GM10847 (cell line): Measurements from ENCODE around the gene TTC36.

Experiments
- POLR2A ChIP-seq: IDR thresholded peaks from 2 replicates; pipeline ENCODE4 v1.6.1; 2011; ENCODE audit not compliant: insufficient read length; ENCODE audit errors: extremely low read depth

The TTC36 gene, protein sequence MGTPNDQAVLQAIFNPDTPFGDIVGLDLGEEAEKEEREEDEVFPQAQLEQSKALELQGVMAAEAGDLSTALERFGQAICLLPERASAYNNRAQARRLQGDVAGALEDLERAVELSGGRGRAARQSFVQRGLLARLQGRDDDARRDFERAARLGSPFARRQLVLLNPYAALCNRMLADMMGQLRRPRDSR

DNA sequence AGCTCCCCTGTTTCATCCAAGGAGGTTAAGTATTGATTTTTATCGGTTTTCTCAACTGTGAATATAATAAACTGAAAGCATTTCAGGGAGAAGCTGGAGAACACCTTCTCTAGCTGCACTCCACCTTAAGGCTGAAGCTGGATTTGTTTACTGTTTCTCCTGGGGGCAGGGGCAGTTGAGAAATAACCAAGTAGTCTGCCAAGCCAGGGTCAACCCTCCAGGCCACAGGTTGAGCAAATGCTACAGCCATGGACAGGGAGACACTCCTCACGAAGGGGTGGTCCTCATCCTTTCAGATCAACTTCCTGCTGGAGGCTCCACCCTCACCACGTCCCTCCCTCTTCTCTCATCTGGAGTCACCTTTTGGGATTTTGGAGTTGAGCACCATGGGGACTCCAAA lies at the start of gene TTC36:
Gene TTC36, plus strand, starts transcription at position 366 of the 400 bp plus-strand sequence. Its CDS starts 21 bp downstream, at position 387.
- no peak for TF ChIP-seq POLR2A

DNA sequence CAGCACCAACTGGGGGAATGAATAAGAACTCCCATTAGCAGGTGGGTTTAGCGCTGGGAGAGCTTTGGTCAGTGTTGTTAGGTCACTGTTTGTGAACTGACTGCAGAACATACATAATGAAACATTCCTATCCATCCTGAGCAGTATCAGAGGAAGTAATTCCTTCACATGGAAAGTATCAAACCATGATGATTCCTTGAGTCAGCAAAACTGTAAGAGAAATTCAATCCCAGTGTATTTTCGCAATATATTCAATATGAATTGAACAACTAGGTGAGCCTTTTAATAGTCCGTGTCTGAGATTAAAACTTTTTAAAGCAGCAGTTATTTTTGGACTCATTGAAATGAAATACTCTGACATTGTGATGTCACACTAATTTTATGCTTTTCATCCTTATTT lies 42.9 kb upstream of the TTC36 start:
- TF ChIP-seq POLR2A, result no peak

DNA sequence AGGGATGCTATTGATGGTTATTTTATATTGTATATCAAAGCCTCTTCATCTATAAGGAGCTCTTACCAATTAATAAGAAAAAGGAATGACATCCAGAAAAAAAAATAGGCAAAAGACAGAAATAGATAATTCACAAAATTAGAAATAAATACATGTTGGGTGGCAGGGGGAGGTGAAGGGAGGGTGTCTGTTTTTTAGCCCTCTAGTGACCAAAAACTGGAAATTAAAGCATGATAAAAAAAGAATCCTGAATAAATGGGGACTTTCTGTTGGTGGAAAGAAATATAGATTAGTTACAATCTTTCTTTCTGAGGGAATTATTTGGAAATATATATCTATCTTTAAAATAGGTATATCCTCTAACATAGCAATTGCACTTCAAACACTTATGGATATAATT lies 42.0 kb upstream of the TTC36 start:
- TF ChIP-seq POLR2A, result no peak

- TF ChIP-seq POLR2A, result no peak
Measured at GRCh38 chr11:118488480-118489109, 38.7 kb upstream of the TTC36 start.

- no peak for TF ChIP-seq POLR2A
Measured at GRCh38 chr11:118491041-118491440, 36.2 kb upstream of the TTC36 start.

DNA sequence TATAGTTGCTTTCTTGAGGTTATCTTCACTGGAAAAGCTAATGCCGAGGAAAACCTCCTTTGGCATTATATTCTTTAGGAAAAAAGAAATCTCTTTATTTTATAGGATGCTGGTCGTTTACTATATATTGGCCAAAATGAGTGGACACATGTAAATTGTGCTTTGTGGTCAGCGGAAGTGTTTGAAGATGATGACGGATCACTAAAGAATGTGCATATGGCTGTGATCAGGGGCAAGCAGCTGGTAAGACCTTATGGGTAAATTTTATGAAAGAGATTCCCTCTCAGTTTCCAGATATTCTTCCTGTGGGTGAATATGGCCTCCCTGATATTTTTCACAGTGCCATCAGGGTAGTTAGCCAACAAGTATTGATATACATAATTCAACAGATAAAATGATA lies 29.4 kb upstream of the TTC36 start:
- TF ChIP-seq POLR2A, result no peak

DNA sequence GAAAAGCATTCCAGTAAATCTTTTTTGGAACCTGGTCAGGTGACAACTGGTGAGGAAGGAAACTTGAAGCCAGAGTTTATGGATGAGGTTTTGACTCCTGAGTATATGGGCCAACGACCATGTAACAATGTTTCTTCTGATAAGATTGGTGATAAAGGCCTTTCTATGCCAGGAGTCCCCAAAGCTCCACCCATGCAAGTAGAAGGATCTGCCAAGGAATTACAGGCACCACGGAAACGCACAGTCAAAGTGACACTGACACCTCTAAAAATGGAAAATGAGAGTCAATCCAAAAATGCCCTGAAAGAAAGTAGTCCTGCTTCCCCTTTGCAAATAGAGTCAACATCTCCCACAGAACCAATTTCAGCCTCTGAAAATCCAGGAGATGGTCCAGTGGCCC lies 24.1 kb upstream of the TTC36 start:
- no peak for TF ChIP-seq POLR2A

DNA sequence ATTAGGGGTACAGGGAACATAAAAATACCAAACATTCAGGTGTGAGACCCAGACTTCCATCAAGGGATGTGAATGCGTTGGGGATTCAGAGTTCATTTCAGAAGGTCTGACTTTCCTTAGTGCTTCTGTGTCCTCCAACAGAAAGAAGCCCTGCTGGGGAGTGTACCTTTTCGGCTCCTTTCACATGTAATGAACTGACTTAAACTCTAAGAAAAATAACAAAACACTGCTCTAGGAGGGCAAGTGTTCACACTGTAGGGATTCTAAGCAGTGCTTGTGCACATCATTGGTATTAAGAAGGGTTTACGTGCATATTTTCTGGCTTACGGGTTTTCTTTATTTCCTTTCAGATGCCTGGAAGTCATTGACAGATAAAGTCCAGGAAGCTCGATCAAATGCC lies 15.7 kb upstream of the TTC36 start:
- no peak for TF ChIP-seq POLR2A

DNA sequence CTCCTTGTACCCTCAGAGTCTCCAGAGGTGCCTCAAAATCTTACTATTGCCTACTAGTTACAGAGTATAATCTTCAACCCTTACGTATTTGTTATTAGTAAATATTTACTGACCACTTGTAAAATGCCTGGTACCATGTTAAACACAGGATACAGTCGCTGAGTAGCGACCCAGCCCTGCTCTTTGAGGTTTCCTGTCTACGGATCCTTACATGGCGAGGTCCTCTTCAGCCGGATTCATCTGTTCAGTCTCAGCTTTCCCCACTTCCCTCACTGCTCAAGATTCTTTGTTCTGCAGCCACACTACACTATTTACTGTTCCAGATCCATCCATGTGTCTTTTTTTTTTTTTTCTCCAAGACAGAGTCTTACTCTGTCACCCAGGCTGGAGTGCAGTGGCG lies 13.2 kb upstream of the TTC36 start:
- no peak for TF ChIP-seq POLR2A

DNA sequence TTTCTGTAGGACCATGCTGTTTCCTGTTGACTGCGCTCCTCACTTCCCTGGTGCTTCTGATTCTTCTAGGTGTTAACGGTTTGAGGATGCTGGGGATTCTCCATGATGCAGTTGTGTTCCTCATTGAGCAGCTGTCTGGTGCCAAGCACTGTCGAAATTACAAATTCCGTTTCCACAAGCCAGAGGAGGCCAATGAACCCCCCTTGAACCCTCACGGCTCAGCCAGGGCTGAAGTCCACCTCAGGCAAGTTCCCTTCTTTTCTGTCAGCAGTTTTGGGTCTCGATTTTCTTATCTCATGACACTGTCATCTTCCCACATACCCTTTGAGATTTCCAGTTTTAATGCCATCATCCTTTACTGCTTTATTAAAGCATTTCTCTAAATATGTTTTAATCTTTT lies 7.7 kb upstream of the TTC36 start:
- no peak for TF ChIP-seq POLR2A

GRCh38 chr11:118521892-118522311 lies 5.4 kb upstream of the TTC36 start:
- TF ChIP-seq POLR2A, result no peak

DNA sequence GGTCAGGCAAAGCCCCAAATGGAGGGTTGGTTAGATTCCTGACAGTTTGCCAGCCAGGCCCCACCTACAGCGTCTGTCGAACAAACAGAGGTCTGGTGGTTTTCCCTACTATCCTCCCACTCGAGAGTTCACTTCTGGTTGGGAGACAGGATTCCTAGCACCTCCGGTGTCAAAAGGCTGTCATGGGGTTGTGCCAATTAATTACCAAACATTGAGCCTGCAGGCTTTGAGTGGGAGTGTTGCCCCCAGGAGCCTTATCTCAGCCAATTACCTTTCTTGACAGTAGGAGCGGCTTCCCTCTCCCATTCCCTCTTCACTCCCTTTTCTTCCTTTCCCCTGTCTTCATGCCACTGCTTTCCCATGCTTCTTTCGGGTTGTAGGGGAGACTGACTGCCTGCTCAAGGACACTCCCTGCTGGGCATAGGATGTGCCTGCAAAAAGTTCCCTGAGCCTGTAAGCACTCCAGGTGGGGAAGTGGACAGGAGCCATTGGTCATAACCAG lies 4.7 kb upstream of the TTC36 start:
- no peak for TF ChIP-seq POLR2A

DNA sequence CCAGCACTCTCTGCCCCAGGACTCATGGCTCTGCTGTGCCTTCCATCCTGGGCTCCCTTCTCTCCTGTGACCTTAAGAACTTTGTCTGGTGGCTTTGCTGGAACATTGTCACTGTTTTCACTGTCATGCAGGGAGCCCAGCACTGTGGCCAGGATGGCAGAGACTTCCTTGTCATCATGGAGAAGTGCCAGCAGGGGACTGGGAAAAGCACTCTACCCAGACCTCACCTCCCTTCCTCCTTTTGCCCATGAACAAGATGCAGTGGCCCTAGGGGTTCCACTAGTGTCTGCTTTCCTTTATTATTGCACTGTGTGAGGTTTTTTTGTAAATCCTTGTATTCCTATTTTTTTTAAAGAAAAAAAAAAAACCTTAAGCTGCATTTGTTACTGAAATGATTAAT lies 2.9 kb upstream of the TTC36 start:
- TF ChIP-seq POLR2A, result no peak

GRCh38 chr11:118524757-118525470 lies 2.4 kb upstream of the TTC36 start:
- no peak for TF ChIP-seq POLR2A

DNA sequence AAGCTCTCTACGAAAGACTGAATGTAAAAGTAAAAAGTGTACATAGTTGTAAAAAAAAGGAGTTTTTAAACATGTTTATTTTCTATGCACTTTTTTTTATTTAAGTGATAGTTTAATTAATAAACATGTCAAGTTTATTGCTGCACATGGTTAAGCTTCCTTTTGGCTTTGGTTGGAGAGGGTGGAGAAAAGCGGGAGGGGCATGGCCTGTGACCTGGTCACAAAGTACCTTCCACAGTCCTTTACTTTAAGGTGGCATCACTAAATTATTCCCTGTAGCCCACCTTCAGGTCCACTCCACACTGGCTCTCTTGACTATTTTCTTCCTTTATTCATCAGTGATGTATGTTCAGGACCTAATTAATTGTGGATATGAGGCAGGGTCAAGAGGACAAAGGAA lies 586 bp upstream of the TTC36 start:
- TF ChIP-seq POLR2A, result no peak

GRCh38 chr11:118528511-118528910 lies 1.2 kb downstream of the TTC36 start:
- TF ChIP-seq POLR2A, result no peak
